Mononuclear cell (primary cell): ENCODE results near the gene CTNNBIP1. TPM values are rescaled to one million over a fixed set of nuclear protein-coding genes. Genes with fewer than 3 reads are reported as not detected.

Experiments used
- H3K27me3 ChIP-seq: 2 replicates; pipeline ENCODE4 v1.6.0; 2011; ENCODE audit warnings: low read length, control low read depth; ENCODE audit not compliant: insufficient read depth
- H3K4me1 ChIP-seq: 2 replicates; pipeline ENCODE4 v1.5.1; 2011; ENCODE audit warnings: mild to moderate bottlenecking, low read length, control low read depth; ENCODE audit not compliant: insufficient read depth
- H3K4me3 ChIP-seq: 2 replicates; pipeline ENCODE4 v1.5.1; 2011; ENCODE audit warnings: mild to moderate bottlenecking, low read length, moderate library complexity
- H3K9me3 ChIP-seq: 2 replicates; pipeline ENCODE4 v1.5.1; 2011; ENCODE audit warnings: low read depth, mild to moderate bottlenecking, control low read depth, low read length
- total RNA-seq: library from RNA; depleted of rRNA; stranded (reverse); fragments of >200 nt; gene quantifications from one replicate; pipeline ENCODE4 v1.2.3, GENCODE V29; 2012

CTNNBIP1 gene
- total RNA-seq, 1 donor, result 13.6 TPM

GRCh38 chr1:9843576-9843945 is 66.5 kb downstream of the CTNNBIP1 start:
- Histone ChIP-seq H3K4me1 (no peaks in the 10 kb centered on the region), H3K4me3 (no peak overlapping the region), H3K27me3 (no peaks in the 10 kb centered on the region), H3K9me3 (no peaks in the 10 kb centered on the region)

DNA sequence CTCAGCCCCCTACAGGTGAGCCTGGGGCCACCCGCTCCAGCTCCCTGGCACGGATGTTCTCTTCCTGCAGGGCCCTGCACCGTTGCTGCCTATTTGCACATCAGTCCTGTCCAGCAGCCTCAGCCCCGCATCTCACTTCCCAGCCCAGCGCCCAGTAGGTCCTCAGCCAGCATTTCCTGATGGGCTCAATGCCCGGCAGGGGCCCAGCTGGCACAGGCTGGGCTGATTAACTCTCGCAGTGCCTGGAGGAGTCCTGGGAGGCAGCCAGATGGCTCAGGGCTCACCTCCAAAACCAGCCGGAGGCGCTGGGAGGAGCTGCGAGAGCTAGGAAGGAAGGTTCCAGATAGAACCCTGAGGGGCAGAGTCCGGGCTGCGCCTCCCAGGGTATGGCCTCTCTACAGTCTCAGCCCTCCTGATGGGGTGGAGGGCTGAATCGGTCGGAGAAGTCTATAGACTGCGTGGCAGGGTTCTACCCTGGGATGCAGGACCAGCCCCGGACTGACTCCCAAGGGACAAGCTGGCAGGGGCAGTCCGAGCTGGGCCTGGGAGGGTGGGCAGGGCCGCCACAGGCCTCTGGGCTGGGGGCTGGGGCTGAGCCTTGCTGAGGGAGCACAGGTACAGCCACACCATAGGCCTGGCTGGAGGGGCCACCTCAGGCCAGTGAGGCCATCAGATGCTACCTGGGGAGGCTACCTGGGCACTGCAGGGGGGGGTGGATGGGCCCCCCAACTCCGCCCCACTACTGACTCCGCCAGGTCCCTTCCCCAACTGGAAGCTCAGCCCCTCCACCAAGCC is 67.1 kb downstream of the CTNNBIP1 start:
- Histone ChIP-seq H3K4me3 (no peak overlapping the region), H3K4me1 (no peaks in the 10 kb centered on the region), H3K9me3 (no peaks in the 10 kb centered on the region), H3K27me3 (no peaks in the 10 kb centered on the region)

DNA sequence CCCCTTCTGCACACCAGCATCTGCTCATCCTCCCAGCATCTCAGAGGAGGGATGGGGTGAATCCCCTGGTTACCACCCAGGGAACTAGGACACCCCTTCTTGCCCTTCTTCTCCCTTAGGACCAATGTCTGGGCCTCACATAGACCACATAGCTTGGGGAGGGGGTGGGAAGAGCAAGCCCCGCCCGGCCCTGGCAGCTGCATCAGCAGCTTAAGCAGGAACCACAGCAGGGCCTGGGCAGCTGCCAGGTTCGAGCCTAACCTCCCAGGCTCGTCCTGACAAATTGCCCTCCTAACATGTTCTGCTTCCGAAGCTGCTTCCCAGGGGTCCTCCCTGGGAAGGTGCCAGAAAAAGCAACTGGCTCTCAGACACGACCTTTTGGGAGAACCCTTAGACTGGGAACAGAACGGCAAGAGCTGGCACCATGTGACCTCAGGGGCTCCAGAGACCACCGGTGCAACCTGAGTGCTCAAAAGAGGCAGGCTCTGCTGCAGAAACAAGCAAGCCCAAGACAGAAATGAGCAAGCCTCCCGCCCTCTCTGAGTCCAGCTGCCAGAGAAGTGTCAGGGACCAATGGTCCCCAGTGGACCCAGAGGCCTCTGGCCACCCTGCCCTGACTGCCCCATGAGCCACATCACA is 67.9 kb downstream of the CTNNBIP1 start:
- no peaks in the 10 kb centered on the region for H3K27me3 ChIP-seq
- no peaks in the 10 kb centered on the region for H3K4me1 ChIP-seq
- no peak overlapping the region for H3K4me3 ChIP-seq
- no peaks in the 10 kb centered on the region for H3K9me3 ChIP-seq

DNA sequence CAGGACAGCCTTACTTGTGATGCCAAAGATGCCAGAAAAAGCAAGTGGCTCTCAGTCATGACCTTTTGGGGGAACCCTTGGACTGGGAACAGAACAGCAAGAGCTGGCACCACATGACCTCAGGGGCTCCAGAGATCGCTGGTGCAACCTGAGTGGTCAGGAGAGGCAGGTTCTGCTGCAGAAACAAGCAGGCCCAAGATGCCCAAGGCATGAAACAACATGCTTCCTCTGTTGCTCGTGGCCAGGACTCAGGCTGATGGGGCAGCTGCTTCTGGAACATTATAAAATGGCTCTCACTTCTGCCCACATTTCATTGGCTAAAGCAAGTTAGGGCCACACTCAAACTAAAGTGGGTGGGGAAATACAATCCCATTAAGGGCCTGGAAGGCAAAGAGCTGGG is 68.6 kb downstream of the CTNNBIP1 start:
- no peaks in the 10 kb centered on the region for H3K9me3 ChIP-seq
- no peaks in the 10 kb centered on the region for H3K4me1 ChIP-seq
- no peaks in the 10 kb centered on the region for H3K27me3 ChIP-seq

DNA sequence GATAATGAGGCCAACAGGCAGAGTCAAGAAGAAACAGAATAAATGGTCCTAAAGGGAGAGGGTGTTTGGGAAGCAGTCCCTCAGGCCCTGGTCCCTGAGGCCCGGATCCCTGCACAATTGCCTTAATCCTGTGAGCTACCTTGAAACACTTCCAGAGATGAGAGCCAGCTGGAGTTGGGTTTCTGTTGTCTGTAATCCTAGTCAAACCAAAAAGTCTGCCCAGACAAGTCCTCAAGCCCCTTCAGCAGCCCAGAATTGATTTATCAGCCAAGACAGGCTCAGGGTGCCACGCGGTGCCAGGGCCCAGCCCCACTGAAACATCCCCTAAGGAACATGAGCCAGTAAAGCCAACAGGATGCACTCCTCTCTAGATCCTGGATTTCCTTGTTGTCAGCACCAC is 69.9 kb downstream of the CTNNBIP1 start:
- Histone ChIP-seq H3K9me3 (no peaks in the 10 kb centered on the region), H3K4me3 (no peak overlapping the region), H3K4me1 (no peaks in the 10 kb centered on the region), H3K27me3 (no peaks in the 10 kb centered on the region)

More for the DNA sequence above, 68.6 kb downstream of the CTNNBIP1 start:
- no peak overlapping the region for H3K4me3 ChIP-seq

DNA sequence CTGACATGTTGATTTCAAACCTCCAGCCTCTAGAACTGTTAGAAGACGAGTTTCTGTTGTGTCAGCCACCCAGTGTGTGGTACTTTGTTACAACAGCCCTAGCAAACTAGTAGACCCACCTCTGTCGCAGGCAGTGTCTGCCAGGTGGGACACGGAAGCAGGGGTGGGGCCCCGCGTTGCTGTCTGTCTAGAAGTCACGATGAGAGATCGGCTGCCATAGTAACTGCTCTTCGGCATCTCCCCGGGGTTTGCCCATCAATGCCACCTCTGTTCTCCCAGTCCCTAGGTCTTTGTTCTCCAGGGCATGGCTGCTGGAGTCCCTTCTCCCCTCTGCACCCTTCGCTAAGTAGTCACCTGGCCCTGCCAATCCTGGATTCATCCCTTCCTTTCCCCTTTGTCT is 71.1 kb downstream of the CTNNBIP1 start:
- H3K4me3 ChIP-seq, result no peak overlapping the region
- no peaks in the 10 kb centered on the region for H3K4me1 ChIP-seq
- H3K27me3 ChIP-seq, result no peaks in the 10 kb centered on the region
- H3K9me3 ChIP-seq, result no peaks in the 10 kb centered on the region

GRCh38 chr1:9836632-9836960 is 73.5 kb downstream of the CTNNBIP1 start:
- Histone ChIP-seq H3K4me3 (no peak overlapping the region), H3K9me3 (no peaks in the 10 kb centered on the region), H3K27me3 (no peaks in the 10 kb centered on the region), H3K4me1 (no peaks in the 10 kb centered on the region)

DNA sequence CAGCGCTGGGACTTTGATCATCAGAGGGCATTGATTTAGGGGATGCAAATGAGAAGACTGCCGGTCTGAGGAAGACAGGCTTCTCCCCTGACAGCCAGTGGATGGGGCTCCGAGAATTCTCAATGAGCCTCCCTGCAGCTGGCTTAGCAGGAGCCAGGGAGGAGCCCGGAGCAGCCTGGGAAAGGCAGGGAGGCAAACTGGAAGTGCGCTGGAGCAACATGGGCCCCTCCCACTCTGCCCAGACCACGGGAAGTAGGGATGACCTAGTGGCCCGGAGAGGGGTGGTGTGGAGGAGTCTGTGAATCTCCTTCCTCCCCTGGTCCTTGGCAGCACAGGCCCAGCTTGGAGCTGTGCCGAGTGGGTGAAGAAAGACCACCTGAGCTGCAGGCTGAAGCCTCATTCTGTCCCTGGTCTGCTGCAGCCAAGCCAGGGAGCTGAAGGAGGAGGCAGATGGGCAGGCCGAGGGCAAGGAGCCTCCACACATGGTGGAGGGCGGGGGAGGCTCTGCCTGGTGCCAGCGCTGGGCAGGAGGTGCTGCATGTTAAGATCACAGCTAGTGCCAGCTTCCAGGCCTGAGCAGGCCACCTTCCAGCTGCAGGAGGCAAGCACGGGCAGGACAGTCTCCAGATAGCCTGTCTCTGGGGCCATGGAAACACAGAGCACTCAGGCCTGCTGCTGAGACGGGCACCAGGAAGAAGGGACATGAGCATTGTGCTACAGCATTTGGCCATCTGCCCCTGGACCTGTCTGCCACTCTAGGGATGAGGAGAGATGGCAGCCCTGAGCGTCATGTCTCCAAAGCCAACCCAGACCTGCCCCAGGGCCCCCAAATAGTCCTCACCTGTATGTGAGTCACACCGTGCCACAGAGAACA is 74.1 kb downstream of the CTNNBIP1 start:
- Histone ChIP-seq H3K4me1 (no peaks in the 10 kb centered on the region), H3K9me3 (no peaks in the 10 kb centered on the region), H3K27me3 (no peaks in the 10 kb centered on the region), H3K4me3 (no peak overlapping the region)

DNA sequence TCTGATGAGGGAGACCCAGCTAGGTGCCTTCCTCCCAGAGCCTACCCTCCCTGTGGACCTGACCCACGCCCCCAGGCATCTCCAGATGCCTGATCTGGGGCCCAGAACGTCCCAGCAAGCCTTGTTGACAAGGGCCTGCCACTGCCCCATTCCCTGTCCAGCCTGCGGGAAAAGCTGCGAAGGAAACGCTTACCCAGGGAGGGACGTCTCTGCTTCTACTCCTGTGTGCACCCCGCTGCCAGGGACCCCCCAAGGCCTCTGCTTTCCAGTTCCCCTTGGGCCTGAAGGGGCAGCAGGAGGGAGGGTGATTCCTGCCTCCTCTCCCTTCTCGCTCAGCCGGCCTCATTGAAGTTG is 74.7 kb downstream of the CTNNBIP1 start:
- Histone ChIP-seq H3K9me3 (no peaks in the 10 kb centered on the region), H3K27me3 (no peaks in the 10 kb centered on the region), H3K4me1 (no peaks in the 10 kb centered on the region), H3K4me3 (no peak overlapping the region)

DNA sequence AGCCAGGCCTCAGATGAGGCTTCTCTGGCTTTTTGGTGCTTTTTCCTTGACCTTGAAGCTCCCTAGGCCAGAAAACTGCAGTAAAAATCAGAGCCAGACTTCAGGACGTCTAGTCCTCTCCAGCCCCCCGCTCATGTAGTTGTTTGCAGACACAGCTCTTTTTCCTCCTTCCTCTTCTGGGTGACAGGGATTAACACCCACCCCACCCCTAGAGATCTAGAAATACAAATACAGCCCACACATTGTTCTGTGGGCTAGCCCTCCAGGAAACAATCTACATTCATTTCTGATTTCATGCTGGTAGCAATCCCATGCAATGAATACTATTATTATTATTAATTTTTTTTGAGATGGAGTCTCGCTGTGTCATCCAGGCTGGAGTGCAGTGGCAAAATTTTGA is 76.4 kb downstream of the CTNNBIP1 start:
- no peaks in the 10 kb centered on the region for H3K4me1 ChIP-seq
- H3K27me3 ChIP-seq, result no peaks in the 10 kb centered on the region
- H3K9me3 ChIP-seq, result no peaks in the 10 kb centered on the region
- H3K4me3 ChIP-seq, result no peak overlapping the region

GRCh38 chr1:9827558-9828185 is 82.4 kb downstream of the CTNNBIP1 start:
- no peaks in the 10 kb centered on the region for H3K9me3 ChIP-seq
- H3K27me3 ChIP-seq, result no peaks in the 10 kb centered on the region

DNA sequence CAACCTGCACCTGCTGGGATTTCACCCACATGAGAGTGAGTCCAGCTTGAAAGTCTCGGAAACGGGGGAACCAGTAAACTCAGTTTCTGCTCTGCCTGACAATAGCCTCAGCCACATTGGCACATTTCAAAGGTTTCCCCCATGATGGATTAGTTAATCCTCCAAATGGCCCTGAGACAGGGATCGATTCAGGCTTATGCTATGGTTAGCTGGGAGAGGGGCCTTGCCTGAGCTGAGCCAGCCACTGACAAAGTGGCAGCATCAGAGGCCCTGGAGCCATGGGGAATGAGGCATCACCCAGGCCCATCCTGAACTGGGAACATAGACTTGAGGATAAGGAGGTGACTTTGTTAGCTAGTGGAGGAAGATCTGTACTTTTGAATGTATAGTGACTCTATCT is 83.5 kb downstream of the CTNNBIP1 start:
- Histone ChIP-seq H3K27me3 (no peaks in the 10 kb centered on the region), H3K4me3 (no peak overlapping the region), H3K4me1 (peaks cover 34% of the 10 kb centered on the region), H3K9me3 (no peaks in the 10 kb centered on the region)

More at GRCh38 chr1:9827558-9828185, 82.4 kb downstream of the CTNNBIP1 start:
- no peak overlapping the region for H3K4me3 ChIP-seq
- peaks cover 24% of the 10 kb centered on the region for H3K4me1 ChIP-seq

DNA sequence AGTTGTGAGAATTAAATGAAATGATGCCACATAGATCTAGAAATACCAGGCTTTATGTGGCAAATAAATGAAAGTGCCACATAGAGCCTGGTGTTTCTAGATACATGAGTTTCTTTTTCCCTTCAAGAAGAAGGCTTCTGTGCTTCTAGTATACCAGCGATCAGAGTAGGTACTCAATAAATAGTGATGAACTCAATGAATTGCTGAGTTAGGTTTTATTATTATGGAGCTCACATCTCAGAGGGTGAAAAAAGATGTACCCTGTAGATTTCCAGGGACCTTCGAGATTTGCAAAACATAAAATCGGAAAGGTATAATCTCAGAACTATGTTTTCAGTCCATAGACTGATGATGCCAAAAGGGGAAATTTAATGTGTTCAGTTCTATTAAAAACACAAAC is 84.0 kb downstream of the CTNNBIP1 start:
- Histone ChIP-seq H3K27me3 (no peaks in the 10 kb centered on the region), H3K9me3 (no peaks in the 10 kb centered on the region), H3K4me1 (peaks cover 40% of the 10 kb centered on the region), H3K4me3 (no peak overlapping the region)

- H3K4me1 ChIP-seq, result peaks cover 43% of the 10 kb centered on the region
- no peak overlapping the region for H3K4me3 ChIP-seq
- H3K27me3 ChIP-seq, result no peaks in the 10 kb centered on the region
- no peaks in the 10 kb centered on the region for H3K9me3 ChIP-seq
Observed at GRCh38 chr1:9825093-9826074, 84.7 kb downstream of the CTNNBIP1 start.
